MM.1S (cell line): ENCODE measurements around the gene CHCHD10.

Experiments
- DNase-seq: peaks from one replicate; pipeline ENCODE4 v3.0.0-alpha.2; 2015
- H2AFZ ChIP-seq: fragments of 300-600 bp; sonication (generic); 2 replicates; pipeline ENCODE4 v1.6.0; 2016; ENCODE audit warnings: antibody characterized with exemption, low read length
- H3F3A ChIP-seq: fragments of 300-600 bp; sonication (generic); 2 replicates; pipeline ENCODE4 v1.6.1; 2016; ENCODE audit warnings: mild to moderate bottlenecking, antibody characterized with exemption, low read length, moderate library complexity, mixed read lengths; ENCODE audit not compliant: insufficient read depth
- H3K27ac ChIP-seq: fragments of 300-600 bp; sonication (generic); 2 replicates; pipeline ENCODE4 v1.5.1; 2016; ENCODE audit warnings: mild to moderate bottlenecking, low read length
- H3K27me3 ChIP-seq: fragments of 300-600 bp; sonication (generic); replicated peaks from 2 replicates; pipeline ENCODE4 v1.6.0; 2016; ENCODE audit warnings: low read length; ENCODE audit not compliant: insufficient read depth
- H3K36me3 ChIP-seq: fragments of 300-600 bp; sonication (generic); replicated peaks from 2 replicates; pipeline ENCODE4 v1.6.1; 2016; ENCODE audit warnings: mild to moderate bottlenecking, low read length, mixed read lengths; ENCODE audit not compliant: insufficient read depth
- H3K4me1 ChIP-seq: fragments of 300-600 bp; sonication (generic); 2 replicates; pipeline ENCODE4 v1.6.1; 2016; ENCODE audit warnings: low read length, mixed read lengths
- H3K4me2 ChIP-seq: fragments of 300-600 bp; sonication (generic); 2 replicates; pipeline ENCODE4 v1.6.0; 2016; ENCODE audit warnings: low read depth, low read length
- H3K4me3 ChIP-seq: fragments of 300-600 bp; sonication (generic); 2 replicates; pipeline ENCODE4 v1.5.1; 2016; ENCODE audit warnings: low read length, mixed read lengths
- H3K79me2 ChIP-seq: fragments of 300-600 bp; sonication (generic); 2 replicates; pipeline ENCODE4 v1.6.1; 2016; ENCODE audit warnings: mixed run types, low read length, mixed read lengths
- H3K9ac ChIP-seq: fragments of 300-600 bp; sonication (generic); 2 replicates; pipeline ENCODE4 v1.6.1; 2016; ENCODE audit warnings: low read length, mixed read lengths
- H3K9me2 ChIP-seq: fragments of 300-600 bp; sonication (generic); replicated peaks from 2 replicates; pipeline ENCODE4 v1.6.1; 2016; ENCODE audit warnings: mild to moderate bottlenecking, low read length, mixed read lengths; ENCODE audit not compliant: insufficient read depth
- H3K9me3 ChIP-seq: fragments of 300-600 bp; sonication (generic); replicated peaks from 2 replicates; pipeline ENCODE4 v1.6.1; 2016; ENCODE audit warnings: mild to moderate bottlenecking, low read length, mixed read lengths; ENCODE audit not compliant: insufficient read depth
- H4K20me1 ChIP-seq: fragments of 300-600 bp; sonication (generic); 2 replicates; pipeline ENCODE4 v1.6.1; 2016; ENCODE audit warnings: mild to moderate bottlenecking, low read length, moderate library complexity, mixed read lengths; ENCODE audit not compliant: insufficient read depth
- CTCF ChIP-seq: fragments of 300-600 bp; sonication (generic); IDR thresholded peaks from 2 replicates; pipeline ENCODE4 v1.5.1; 2016; ENCODE audit warnings: antibody characterized with exemption, low read length, mixed read lengths
- EZH2 ChIP-seq: fragments of 300-600 bp; sonication (generic); optimal IDR thresholded peaks from 2 replicates; pipeline ENCODE3; 2017; ENCODE audit warnings: low read depth, mild to moderate bottlenecking, antibody characterized with exemption, low read length, mixed read lengths
- EZH2phosphoT487 ChIP-seq: fragments of 300-600 bp; sonication (generic); IDR thresholded peaks from 2 replicates; pipeline ENCODE4 v1.6.1; 2018; ENCODE audit warnings: antibody characterized with exemption, low read length

The CHCHD10 gene

GRCh38 chr22:23716811-23717801, 50.7 kb downstream of the CHCHD10 start:
- Histone ChIP-seq H3K4me3 (peak overlapping the region; percentile 82), H3F3A (no peaks in the 10 kb centered on the region), H3K79me2 (peaks cover 21% of the 10 kb centered on the region), H3K9ac (peak overlapping the region; percentile 84), H3K9me3 (no peaks in the 10 kb centered on the region), H4K20me1 (no peaks in the 10 kb centered on the region), H3K27ac (peak overlapping the region; percentile 37; the same call in 1 of the 2 replicates), H3K36me3 (no peaks in the 10 kb centered on the region), H3K9me2 (no peaks in the 10 kb centered on the region), H3K4me1 (peaks cover 7% of the 10 kb centered on the region), H2AFZ (peak overlapping the region; percentile 98), H3K27me3 (no peaks in the 10 kb centered on the region), H3K4me2 (peak overlapping the region; percentile 93; the same call in 1 of the 2 replicates)
- no peak for TF ChIP-seq EZH2
- no peak for TF ChIP-seq CTCF
- no peak for TF ChIP-seq EZH2phosphoT487
- peak; percentile 87 for DNase-seq
